Right lobe of liver (tissue), 6 donors: ENCODE results near the gene RAP1GAP2. TPM values are rescaled to one million over a fixed set of nuclear protein-coding genes. Genes with fewer than 3 reads are reported as not detected.
A peak's percentile ranks its signal among the peaks of the same experiment; 100 is the strongest.

Experiments used
- ATAC-seq, 4 donors: fragments of 200-7000 bp; cut with Tn5 transposase; one replicate each; pipeline ENCODE4 v1.9.1; 2020; ENCODE audit warnings: mild to moderate bottlenecking in 4 of 4, moderate library complexity in 4 of 4
- DNase-seq, 3 donors: peaks; one replicate each; pipeline ENCODE4 v3.0.0-alpha.2; 2020
- H3K27ac ChIP-seq, 3 donors: fragments of 200-600 bp; one replicate each; pipeline ENCODE4 v1.8.0; 2022
- H3K27me3 ChIP-seq, 2 donors: fragments of 200-600 bp; one replicate each; pipeline ENCODE4 v1.8.0; 2022
- H3K36me3 ChIP-seq, 4 donors: fragments of 200-600 bp; sonication (generic) in 1 of 4; one replicate each; pipeline versions ENCODE4 v1.5.1 to v1.8.0; 2017 to 2022; ENCODE audit warnings: control low read depth in 1 of 4
- H3K4me1 ChIP-seq, 4 donors: fragments of 200-600 bp; sonication (generic) in 1 of 4; one replicate each; pipeline versions ENCODE4 v1.5.1 to v1.8.0; 2017 to 2022; ENCODE audit warnings: control low read depth in 1 of 4
- H3K4me3 ChIP-seq, 3 donors: fragments of 200-600 bp; one replicate each; pipeline ENCODE4 v1.8.0; 2022
- H3K9me3 ChIP-seq, 4 donors: fragments of 200-600 bp; sonication (generic) in 1 of 4; one replicate each; pipeline versions ENCODE4 v1.5.1 to v1.8.0; 2017 to 2022; ENCODE audit warnings: control low read depth in 1 of 4
- CTCF ChIP-seq, 4 donors: fragments of 200-600 bp in 3 of 4; fragments of 450-650 bp in 1 of 4; IDR thresholded peaks; one replicate each; pipeline versions ENCODE4 v1.5.1 to v1.8.0; 2016 to 2022; ENCODE audit warnings: antibody characterized with exemption in 4 of 4, mild to moderate bottlenecking in 2 of 4
- POLR2A ChIP-seq: fragments of 450-650 bp; IDR thresholded peaks from one replicate; pipeline ENCODE4 v1.6.1; 2017; ENCODE audit warnings: antibody characterized with exemption, mild to moderate bottlenecking
- WGBS: methylation state at CpG from one replicate; pipeline ENCODE4 v1.1.6; 2018; ENCODE audit warnings: low coverage, low lambda C conversion rate; ENCODE audit not compliant: insufficient coverage; ENCODE audit errors: missing lambda C conversion rate; 5-methylcytosine and 5-hydroxymethylcytosine counted together
- intact Hi-C, 2 donors: fragments of 100-400 bp; cut with DNase I; formaldehyde crosslinking; loops; one replicate each; pipeline versions ENCODE4 v1.11.2 to v1.14.1; 2022
- total RNA-seq, 6 experiments: library from RNA; depleted of rRNA in 2 of 6; stranded (reverse); fragments of >200 nt in 2 of 6; fragmentation: NEBNext Ultra II Directional in 3 of 6; extraction: Animal tissue kit (Norgen Biotek cat#: 25700) in 3 of 6; gene quantifications; one replicate each; pipeline versions ENCODE4 v1.1.0 to v1.2.4, GENCODE V29; 2016 to 2023
- donor health status: DM: no; HTN: yes; CAD: no.
- donor health status: DM: no; HTN: no; CAD: no.
- donor health status: DM: no; HTN: no; CAD: no.
- donor health status: DM: no; HTN: yes; CAD: no.
- donor health status: DM: no; HTN: yes; CAD: no.

The RAP1GAP2 gene
- total RNA-seq, 6 experiments from 2014 or later = 1.0 to 3.8 (median 1.8) TPM

- DNase-seq (peak in 1 of 3 donors; percentile 59), ATAC-seq (no peak)
- no peak overlapping the region for H3K4me3 ChIP-seq
- H3K27me3 ChIP-seq = no peaks in the 10 kb centered on the region
- no peak overlapping the region for H3K27ac ChIP-seq
- no peaks in the 10 kb centered on the region for H3K9me3 ChIP-seq
- no peaks in the 10 kb centered on the region for H3K36me3 ChIP-seq
- peaks cover 0 to 11% (median 3%) of the 10 kb centered on the region in 4 donors for H3K4me1 ChIP-seq
- TF ChIP-seq CTCF (IDR thresholded peaks at IDR 0.05) (no peak), POLR2A (no peak)
- 72% methylated on average over 6 of the region's 14 CpGs for WGBS
- intact Hi-C loops = no loop called here
Measured at GRCh38 chr17:3002538-3003295, 206.5 kb downstream of the RAP1GAP2 start.

GRCh38 chr17:3003296-3004149 lies 207.3 kb downstream of the RAP1GAP2 start:
- H3K36me3 ChIP-seq = no peaks in the 10 kb centered on the region
- H3K4me3 ChIP-seq = peak overlapping the region in 2 of 3 donors; percentile 2 to 7
- ATAC-seq (peak in 3 of 4 donors; percentile 8 to 25 (median 9)), DNase-seq (peak in 2 of 3 donors; percentile 42 to 62)
- peak overlapping the region; percentile 40 to 71 (median 63) for H3K27ac ChIP-seq
- no peaks in the 10 kb centered on the region for H3K27me3 ChIP-seq
- intact Hi-C loops = no loop called here
- WGBS = 35% methylated on average over 5 of the region's 23 CpGs
- TF ChIP-seq CTCF (IDR thresholded peaks at IDR 0.05) (no peak), POLR2A (no peak)
- peaks cover 0 to 11% (median 3%) of the 10 kb centered on the region in 4 donors for H3K4me1 ChIP-seq
- no peaks in the 10 kb centered on the region for H3K9me3 ChIP-seq

GRCh38 chr17:3004150-3004801 lies 208.0 kb downstream of the RAP1GAP2 start:
- H3K27ac ChIP-seq = peak overlapping the region; percentile 63 to 71 (median 67)
- no peak for TF ChIP-seq CTCF (IDR thresholded peaks at IDR 0.05)
- no peaks in the 10 kb centered on the region for H3K27me3 ChIP-seq
- peaks cover 0 to 11% (median 3%) of the 10 kb centered on the region in 4 donors for H3K4me1 ChIP-seq
- ATAC-seq (peak; percentile 93 to 96 (median 95)), DNase-seq (peak; percentile 99 to 100 (median 100))
- no peaks in the 10 kb centered on the region for H3K9me3 ChIP-seq
- H3K4me3 ChIP-seq = peak overlapping the region in 2 of 3 donors; percentile 2 to 7
- intact Hi-C loops = no loop called here
- WGBS = 2% methylated on average over 10 of the region's 36 CpGs
- H3K36me3 ChIP-seq = no peaks in the 10 kb centered on the region

- intact Hi-C loops = no loop called here
- H3K4me1 ChIP-seq = peaks cover 0 to 11% (median 3%) of the 10 kb centered on the region in 4 donors
- ATAC-seq = no peak
Measured at GRCh38 chr17:3004925-3005324, 208.7 kb downstream of the RAP1GAP2 start.

More at GRCh38 chr17:3004925-3005324, 208.7 kb downstream of the RAP1GAP2 start:
- WGBS = 71% methylated on average over 2 of the region's 13 CpGs
- Histone ChIP-seq H3K27me3 (no peaks in the 10 kb centered on the region), H3K4me3 (no peak overlapping the region), H3K9me3 (no peaks in the 10 kb centered on the region), H3K36me3 (no peaks in the 10 kb centered on the region), H3K27ac (no peak overlapping the region)
- DNase-seq = peak in 1 of 3 donors; percentile 48
- TF ChIP-seq POLR2A (no peak), CTCF (IDR thresholded peaks at IDR 0.05) (no peak)
